ENCODE results near the gene PNPLA1.

PNPLA1 gene

DNA sequence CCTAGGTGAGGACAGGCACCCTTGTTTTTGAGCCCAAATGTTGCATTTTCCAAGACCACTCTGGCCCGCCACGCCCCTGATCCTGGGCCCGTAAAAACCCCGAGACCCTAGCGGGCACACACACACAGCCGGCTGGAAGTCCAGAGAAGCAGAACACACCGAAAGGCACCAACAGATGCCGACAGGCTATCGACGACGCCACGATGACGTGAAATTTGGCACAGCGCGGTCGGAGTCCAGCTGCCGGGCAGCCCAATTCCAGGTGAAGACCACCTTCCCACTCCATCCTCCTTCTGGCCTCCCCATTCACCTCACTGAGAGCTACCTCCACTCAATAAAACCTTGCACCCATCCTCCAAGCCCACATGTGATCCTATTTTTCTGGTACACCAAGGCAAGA is 34.0 kb upstream of the PNPLA1 start:
- DNase-seq (ENCODE audit: low read depth), result no peak
- TF ChIP-seq, protein P1, sequence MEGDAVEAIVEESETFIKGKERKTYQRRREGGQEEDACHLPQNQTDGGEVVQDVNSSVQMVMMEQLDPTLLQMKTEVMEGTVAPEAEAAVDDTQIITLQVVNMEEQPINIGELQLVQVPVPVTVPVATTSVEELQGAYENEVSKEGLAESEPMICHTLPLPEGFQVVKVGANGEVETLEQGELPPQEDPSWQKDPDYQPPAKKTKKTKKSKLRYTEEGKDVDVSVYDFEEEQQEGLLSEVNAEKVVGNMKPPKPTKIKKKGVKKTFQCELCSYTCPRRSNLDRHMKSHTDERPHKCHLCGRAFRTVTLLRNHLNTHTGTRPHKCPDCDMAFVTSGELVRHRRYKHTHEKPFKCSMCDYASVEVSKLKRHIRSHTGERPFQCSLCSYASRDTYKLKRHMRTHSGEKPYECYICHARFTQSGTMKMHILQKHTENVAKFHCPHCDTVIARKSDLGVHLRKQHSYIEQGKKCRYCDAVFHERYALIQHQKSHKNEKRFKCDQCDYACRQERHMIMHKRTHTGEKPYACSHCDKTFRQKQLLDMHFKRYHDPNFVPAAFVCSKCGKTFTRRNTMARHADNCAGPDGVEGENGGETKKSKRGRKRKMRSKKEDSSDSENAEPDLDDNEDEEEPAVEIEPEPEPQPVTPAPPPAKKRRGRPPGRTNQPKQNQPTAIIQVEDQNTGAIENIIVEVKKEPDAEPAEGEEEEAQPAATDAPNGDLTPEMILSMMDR (IDR thresholded peaks at IDR 0.05; ENCODE audit: low read length, missing control alignments), result no peak
- no peak overlapping the region for H3K4me3 ChIP-seq (replicated peaks; ENCODE audit: low read depth, low read length)

DNA sequence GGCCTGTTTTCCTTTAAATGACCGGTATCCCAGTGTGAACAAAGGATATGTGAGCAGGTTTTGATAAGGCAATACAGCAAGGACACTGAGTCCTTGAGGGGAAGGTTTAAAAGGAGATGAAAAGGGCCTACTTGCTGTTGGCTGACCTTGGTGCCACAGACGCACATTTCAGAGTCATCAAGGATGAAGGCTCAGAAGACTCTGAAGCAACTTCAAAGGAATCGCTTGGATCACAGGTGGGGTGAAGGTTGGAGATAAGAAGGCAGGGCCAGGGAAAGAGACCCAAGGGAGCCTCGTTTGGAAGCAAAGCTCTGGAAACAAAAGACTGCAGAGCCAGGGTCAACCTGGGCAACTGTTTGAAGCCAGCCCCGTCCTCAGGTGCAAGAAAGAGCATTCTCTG is 30.1 kb upstream of the PNPLA1 start:
- H3K4me3 ChIP-seq (replicated peaks; ENCODE audit: low read depth, low read length), result no peak overlapping the region
- TF ChIP-seq, protein P1 (IDR thresholded peaks at IDR 0.05; ENCODE audit: low read length, missing control alignments), result no peak
- no peak for DNase-seq (ENCODE audit: low read depth)

DNA sequence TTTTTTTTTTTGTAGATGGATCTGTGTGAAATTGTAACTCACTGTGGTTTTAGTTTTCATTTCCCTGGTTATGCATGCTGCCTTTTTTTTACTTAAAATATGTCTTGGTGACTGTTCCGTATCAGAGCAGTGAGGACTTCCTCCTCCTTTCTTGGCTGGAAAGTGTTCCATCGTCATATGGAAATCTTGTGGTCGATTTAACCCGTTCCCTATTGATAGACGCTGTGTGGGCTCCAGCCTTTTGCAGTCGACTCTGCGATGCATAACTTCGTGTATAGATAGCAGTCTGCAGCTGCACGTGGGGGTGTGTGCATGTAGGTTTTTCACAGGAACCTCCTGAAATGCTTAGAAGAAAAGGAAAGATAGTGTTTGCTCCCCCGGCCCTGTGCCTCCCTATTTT is 28.1 kb upstream of the PNPLA1 start:
- H3K4me3 ChIP-seq (replicated peaks; ENCODE audit: low read depth, low read length), result no peak overlapping the region
- DNase-seq (ENCODE audit: low read depth), result peak; percentile 79
- TF ChIP-seq, protein P1 (IDR thresholded peaks at IDR 0.05; ENCODE audit: low read length, missing control alignments), result no peak

DNA sequence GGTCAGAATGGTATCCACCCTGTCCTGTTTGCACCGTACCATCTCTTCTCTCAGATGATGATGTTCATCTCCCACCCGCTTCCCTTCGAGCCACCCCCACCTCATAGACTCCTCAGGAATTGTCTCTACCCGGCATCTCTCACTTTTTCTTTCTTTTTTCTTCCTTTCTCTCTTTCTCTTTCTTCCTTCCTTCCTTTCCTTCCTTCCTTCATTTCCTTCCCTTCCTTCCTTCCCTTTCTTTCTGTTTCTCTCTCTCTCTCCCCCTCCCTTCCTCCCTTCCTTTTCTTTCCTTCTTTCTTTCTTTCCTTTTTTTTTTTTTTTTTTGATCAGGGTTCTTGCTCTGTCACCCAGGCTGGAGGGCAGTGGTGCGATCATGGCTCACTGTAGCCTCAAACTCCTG is 27.7 kb upstream of the PNPLA1 start:
- TF ChIP-seq, protein P1 (IDR thresholded peaks at IDR 0.05; ENCODE audit: low read length, missing control alignments), result no peak
- DNase-seq (ENCODE audit: low read depth), result no peak
- no peak overlapping the region for H3K4me3 ChIP-seq (replicated peaks; ENCODE audit: low read depth, low read length)

DNA sequence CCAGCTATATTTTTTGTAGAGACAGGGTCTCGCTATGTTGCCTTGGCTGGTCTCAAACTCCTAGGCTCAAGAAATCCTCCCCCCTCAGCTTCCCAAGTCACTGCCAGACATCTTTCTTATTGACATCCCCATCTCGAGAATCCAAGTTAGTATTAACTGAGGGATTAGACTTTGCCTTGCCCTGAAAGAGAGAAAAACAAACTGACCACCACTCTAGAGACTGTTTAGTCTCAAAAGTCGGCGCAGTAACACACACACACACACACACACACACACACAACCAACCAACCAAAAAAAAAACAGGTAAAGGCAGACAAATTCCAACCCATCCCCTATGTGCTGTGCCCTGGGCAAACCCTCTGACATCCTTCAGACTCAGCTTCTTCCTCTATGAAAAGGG is 27.2 kb upstream of the PNPLA1 start:
- TF ChIP-seq, protein P1 (IDR thresholded peaks at IDR 0.05; ENCODE audit: low read length, missing control alignments), result no peak
- H3K4me3 ChIP-seq (replicated peaks; ENCODE audit: low read depth, low read length), result no peak overlapping the region
- no peak for DNase-seq (ENCODE audit: low read depth)

DNA sequence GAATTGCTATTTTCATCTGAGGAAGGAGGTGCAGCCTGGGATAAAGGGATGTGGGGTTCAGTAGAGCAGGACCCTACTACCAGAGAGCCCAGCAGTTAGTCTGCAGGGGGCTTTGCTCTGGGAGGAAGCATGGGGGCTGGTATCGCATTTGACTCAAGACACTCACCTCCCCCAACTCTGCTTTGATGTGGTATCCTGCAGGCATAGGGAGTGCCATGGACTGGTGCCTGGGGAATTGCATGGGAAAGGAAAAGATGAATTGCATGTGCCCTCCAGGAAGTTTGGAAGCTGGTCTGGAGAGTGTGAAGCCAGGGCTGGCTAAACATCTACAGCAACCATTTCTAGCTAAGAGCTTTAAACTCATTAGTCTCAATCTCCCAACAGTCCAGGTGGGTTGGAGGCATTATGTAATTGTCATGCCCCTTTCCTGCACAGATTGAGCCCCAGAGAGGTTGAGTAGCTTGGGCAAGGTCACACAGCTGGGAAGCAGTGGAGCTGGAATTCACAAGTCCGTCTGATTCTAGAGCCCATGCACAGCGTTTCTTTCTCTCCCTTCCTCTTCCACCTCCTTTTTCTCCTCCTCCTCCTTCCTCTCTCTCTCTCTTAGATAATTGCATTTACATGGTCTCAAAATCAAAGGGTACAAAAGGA is 26.2 kb upstream of the PNPLA1 start:
- TF ChIP-seq, protein P1 (IDR thresholded peaks at IDR 0.05; ENCODE audit: low read length, missing control alignments), result no peak
- H3K4me3 ChIP-seq (replicated peaks; ENCODE audit: low read depth, low read length), result no peak overlapping the region
- no peak for DNase-seq (ENCODE audit: low read depth)

DNA sequence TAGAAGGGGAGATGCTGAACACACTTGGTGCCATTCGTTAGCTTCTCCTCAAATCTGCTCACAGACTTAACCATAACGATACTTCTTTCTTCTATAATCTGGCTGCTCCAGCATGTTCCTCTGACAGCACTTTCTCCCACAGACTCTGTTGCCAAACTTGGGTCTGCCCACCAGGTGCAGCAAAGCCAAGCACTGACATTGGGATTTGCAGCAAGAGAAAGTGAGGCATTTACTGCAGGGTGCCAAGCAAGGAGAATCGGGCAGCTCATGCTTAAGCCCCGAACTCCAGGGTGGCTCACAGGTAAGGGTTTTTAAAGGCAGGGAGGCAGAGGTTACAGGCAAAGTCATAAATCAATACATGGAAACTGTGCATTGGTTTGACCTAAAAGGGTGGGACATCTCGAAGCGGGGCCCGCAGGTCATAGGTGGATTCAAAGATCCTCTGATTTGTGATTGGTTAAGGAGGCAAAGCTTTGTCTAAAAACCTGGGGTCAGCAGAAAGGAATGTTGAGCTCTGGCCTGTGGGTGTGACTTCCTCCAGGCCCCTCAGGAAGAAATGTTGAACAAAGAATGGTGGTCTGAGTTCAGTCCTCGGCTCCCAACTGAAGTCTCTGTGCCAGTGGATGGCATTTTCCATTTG is 25.1 kb upstream of the PNPLA1 start:
- H3K4me3 ChIP-seq (replicated peaks; ENCODE audit: low read depth, low read length), result no peak overlapping the region
- TF ChIP-seq, protein P1 (IDR thresholded peaks at IDR 0.05; ENCODE audit: low read length, missing control alignments), result no peak
- DNase-seq (ENCODE audit: low read depth), result no peak
